ENCODE data around the gene EVI2A.

DNA sequence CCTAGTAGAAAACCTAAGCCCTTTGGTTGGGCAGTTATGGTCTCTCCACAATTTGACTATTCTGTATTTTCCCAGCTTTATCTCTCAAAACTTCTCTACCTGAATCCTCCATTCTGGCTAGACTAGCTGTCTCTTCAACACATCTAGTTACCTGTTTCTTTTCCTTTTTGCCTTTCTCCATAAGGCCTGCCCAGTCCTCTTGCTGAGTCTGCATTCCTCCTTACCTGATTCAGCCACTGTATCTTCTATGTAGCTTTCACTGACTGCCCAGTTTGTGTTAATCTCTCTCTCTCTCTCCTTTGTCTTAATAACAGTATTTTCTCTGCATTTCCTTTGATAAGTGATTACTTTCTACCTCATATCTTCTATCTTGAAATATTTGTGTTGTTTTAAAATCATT, 2.1 kb upstream of the EVI2A start:
- TF ChIP-seq, protein P1, sequence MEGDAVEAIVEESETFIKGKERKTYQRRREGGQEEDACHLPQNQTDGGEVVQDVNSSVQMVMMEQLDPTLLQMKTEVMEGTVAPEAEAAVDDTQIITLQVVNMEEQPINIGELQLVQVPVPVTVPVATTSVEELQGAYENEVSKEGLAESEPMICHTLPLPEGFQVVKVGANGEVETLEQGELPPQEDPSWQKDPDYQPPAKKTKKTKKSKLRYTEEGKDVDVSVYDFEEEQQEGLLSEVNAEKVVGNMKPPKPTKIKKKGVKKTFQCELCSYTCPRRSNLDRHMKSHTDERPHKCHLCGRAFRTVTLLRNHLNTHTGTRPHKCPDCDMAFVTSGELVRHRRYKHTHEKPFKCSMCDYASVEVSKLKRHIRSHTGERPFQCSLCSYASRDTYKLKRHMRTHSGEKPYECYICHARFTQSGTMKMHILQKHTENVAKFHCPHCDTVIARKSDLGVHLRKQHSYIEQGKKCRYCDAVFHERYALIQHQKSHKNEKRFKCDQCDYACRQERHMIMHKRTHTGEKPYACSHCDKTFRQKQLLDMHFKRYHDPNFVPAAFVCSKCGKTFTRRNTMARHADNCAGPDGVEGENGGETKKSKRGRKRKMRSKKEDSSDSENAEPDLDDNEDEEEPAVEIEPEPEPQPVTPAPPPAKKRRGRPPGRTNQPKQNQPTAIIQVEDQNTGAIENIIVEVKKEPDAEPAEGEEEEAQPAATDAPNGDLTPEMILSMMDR (IDR thresholded peaks at IDR 0.05), result no peak
- no peak for TF ChIP-seq EP300 (IDR thresholded peaks at IDR 0.05)
